SK-N-MC (cell line): ENCODE results near the gene MRAS.

Source experiments
- EZH2 ChIP-seq: fragments of 200-600 bp; sonication (generic); IDR thresholded peaks from one replicate; pipeline ENCODE4 v1.6.1; 2017; ENCODE audit warnings: antibody characterized with exemption
- FOXP2 ChIP-seq: optimal IDR thresholded peaks from 2 replicates; pipeline ENCODE3; 2011; ENCODE audit warnings: mild to moderate bottlenecking, moderate library complexity; ENCODE audit not compliant: insufficient read depth; ENCODE audit errors: extremely low read length, control extremely low read depth
- POLR2AphosphoS5 ChIP-seq: IDR thresholded peaks from 2 replicates; pipeline ENCODE4 v1.6.1; 2012; ENCODE audit warnings: mild to moderate bottlenecking, low read depth, low read length, borderline replicate concordance

- no peak for TF ChIP-seq EZH2
- no peak for TF ChIP-seq POLR2AphosphoS5
- no peak for TF ChIP-seq FOXP2
Measured at GRCh38 chr3:138399766-138400165, 51.4 kb downstream of the MRAS start.
